H1 (cell line): ENCODE results near the gene KRAS.

Experiments used
- CTCF ChIP-seq, 3 experiments: IDR thresholded peaks; 1 replicate in 2 of 3; 2 replicates in 1 of 3; pipeline versions ENCODE4 v1.5.1 to v1.6.1; 2011; ENCODE audit warnings: low read length in 3 of 3, mild to moderate bottlenecking in 3 of 3, inconsistent platforms in 2 of 3, low read depth in 1 of 3, moderate library complexity in 1 of 3; ENCODE audit not compliant: insufficient read depth in 1 of 3; ENCODE audit errors: control extremely low read depth in 1 of 3
- EP300 ChIP-seq, 2 experiments: IDR thresholded peaks; 1 replicate in 1 of 2; 2 replicates in 1 of 2; pipeline ENCODE4 v1.6.1; 2011 to 2012; ENCODE audit warnings: low read depth in 2 of 2, low read length in 2 of 2, mild to moderate bottlenecking in 2 of 2, borderline replicate concordance in 1 of 2, inconsistent platforms in 1 of 2, moderate library complexity in 1 of 2
- TCF12 ChIP-seq: IDR thresholded peaks from 2 replicates; pipeline ENCODE4 v1.6.1; 2011; ENCODE audit warnings: low read depth, mild to moderate bottlenecking, low read length

GRCh38 chr12:25278269-25278668 is 27.5 kb upstream of the KRAS start:
- TF ChIP-seq EP300 (IDR thresholded peaks at IDR 0.05; ENCODE audit: borderline replicate concordance in 1 of 2, low read depth in 2 of 2, low read length in 2 of 2) (no peak), CTCF (IDR thresholded peaks at IDR 0.05; ENCODE audit: control extremely low read depth in 1 of 3, insufficient read depth in 1 of 3, low read depth in 1 of 3, low read length in 3 of 3) (no peak), TCF12 (no peak)
